Activated CD8-positive, alpha-beta memory T cell treated with anti-CD3 and anti-CD28 coated beads, Interleukin-2, amount 10 ng/mL, durations not matched to agents 7 days and 5 days (primary cell): ENCODE measurements around the gene KCNAB1. TPM values are rescaled to one million over a fixed set of nuclear protein-coding genes. Genes with fewer than 3 reads are reported as not detected.

Source experiments
- ATAC-seq: fragments of 150-1000 bp; cut with Tn5 transposase; one replicate; pipeline ENCODE4 v1.10.0; 2021; ENCODE audit warnings: moderate library complexity
- CTCF ChIA-PET: fragments of 350-600 bp; sonication (Branson Sonifier 250); formaldehyde crosslinking; loops from one replicate; lab custom pipeline; 2021; ENCODE audit warnings: antibody characterized with exemption; lab: Charles Lee
- DNase-seq: peaks from one replicate; pipeline ENCODE4 v3.0.0-alpha.2; 2020
- H3K27ac Mint-ChIP-seq: one replicate; pipeline ENCODE4 v1.8.0; 2021; ENCODE audit warnings: mild to moderate bottlenecking, mixed read lengths
- H3K27me3 Mint-ChIP-seq: one replicate; pipeline ENCODE4 v1.8.0; 2021; ENCODE audit warnings: mixed read lengths
- H3K36me3 Mint-ChIP-seq: one replicate; pipeline ENCODE4 v1.8.0; 2021; ENCODE audit warnings: mild to moderate bottlenecking, mixed read lengths
- H3K4me1 Mint-ChIP-seq: one replicate; pipeline ENCODE4 v1.8.0; 2021; ENCODE audit warnings: mixed read lengths
- H3K4me3 Mint-ChIP-seq: one replicate; pipeline ENCODE4 v1.8.0; 2021; ENCODE audit warnings: mild to moderate bottlenecking, moderate library complexity, mixed read lengths
- H3K9me3 Mint-ChIP-seq: one replicate; pipeline ENCODE4 v1.8.0; 2022; ENCODE audit warnings: low read depth, mixed read lengths
- total RNA-seq, 2 experiments: library from RNA; stranded (reverse); gene quantifications; one replicate each; pipeline ENCODE4 v1.2.3, GENCODE V29; 2021

Gene KCNAB1
- total RNA-seq, 2 experiments from 2014 or later = 0.19 TPM; not detected in 1

GRCh38 chr3:156148345-156148945 lies 28.1 kb downstream of the KCNAB1 start:
- Mint-ChIP-seq H3K4me3 (no peak overlapping the region), H3K27ac (no peak overlapping the region), H3K27me3 (peaks cover 24% of the 10 kb centered on the region), H3K9me3 (no peaks in the 10 kb centered on the region), H3K36me3 (no peaks in the 10 kb centered on the region), H3K4me1 (peaks cover 11% of the 10 kb centered on the region)
- ATAC-seq (no peak), DNase-seq (no peak)
- CTCF ChIA-PET = interaction anchor here (1.2 to 6.2 kb wide), 6 partner anchors 11 to 934 kb away, joined by 3 to 75 read pairs (median 6); no protein-coding TSS in a partner anchor

DNA sequence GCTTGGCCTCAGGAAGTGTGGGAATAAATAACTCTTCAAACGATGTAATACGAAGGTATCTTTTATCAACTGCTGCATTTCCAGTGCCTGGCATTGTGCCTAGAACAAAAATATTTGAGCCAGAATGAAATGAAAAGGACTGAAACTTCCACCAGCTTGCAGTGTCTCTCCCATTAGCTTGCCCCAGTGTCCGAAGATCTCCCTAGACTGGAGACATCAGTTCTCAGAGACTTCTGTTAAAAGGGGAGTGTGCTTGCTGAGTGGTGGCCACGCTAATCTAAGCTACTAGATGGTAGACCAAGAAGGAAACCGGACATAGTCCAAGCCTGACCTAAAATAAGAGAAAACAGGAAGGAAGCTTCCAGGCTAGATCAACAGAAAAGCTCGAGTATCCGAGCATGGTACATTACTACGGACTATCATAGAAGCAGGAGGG lies 28.6 kb downstream of the KCNAB1 start:
- Mint-ChIP-seq H3K27me3 (peaks cover 22% of the 10 kb centered on the region), H3K36me3 (no peaks in the 10 kb centered on the region), H3K27ac (no peak overlapping the region), H3K4me3 (no peak overlapping the region), H3K9me3 (no peaks in the 10 kb centered on the region), H3K4me1 (peaks cover 11% of the 10 kb centered on the region)
- CTCF ChIA-PET = interaction anchor here (0.9 to 6.2 kb wide), 9 partner anchors 10 to 934 kb away, joined by 3 to 75 read pairs (median 6); no protein-coding TSS in a partner anchor
- DNase-seq (no peak), ATAC-seq (no peak)

- H3K36me3 Mint-ChIP-seq = no peaks in the 10 kb centered on the region
- H3K4me3 Mint-ChIP-seq = no peak overlapping the region
- CTCF ChIA-PET = interaction anchor here (0.6 to 6.2 kb wide), 20 partner anchors 9 to 933 kb away, joined by 3 to 75 read pairs (median 6); partner anchors contain the start of gene SSR3
- no peak for DNase-seq
- H3K27me3 Mint-ChIP-seq = peaks cover 13% of the 10 kb centered on the region
- H3K9me3 Mint-ChIP-seq = no peaks in the 10 kb centered on the region
- H3K27ac Mint-ChIP-seq = no peak overlapping the region
- H3K4me1 Mint-ChIP-seq = peaks cover 11% of the 10 kb centered on the region
- no peak for ATAC-seq
These were observed 29.5 kb downstream of the KCNAB1 start for GRCh38 chr3:156149876-156150275.

DNA sequence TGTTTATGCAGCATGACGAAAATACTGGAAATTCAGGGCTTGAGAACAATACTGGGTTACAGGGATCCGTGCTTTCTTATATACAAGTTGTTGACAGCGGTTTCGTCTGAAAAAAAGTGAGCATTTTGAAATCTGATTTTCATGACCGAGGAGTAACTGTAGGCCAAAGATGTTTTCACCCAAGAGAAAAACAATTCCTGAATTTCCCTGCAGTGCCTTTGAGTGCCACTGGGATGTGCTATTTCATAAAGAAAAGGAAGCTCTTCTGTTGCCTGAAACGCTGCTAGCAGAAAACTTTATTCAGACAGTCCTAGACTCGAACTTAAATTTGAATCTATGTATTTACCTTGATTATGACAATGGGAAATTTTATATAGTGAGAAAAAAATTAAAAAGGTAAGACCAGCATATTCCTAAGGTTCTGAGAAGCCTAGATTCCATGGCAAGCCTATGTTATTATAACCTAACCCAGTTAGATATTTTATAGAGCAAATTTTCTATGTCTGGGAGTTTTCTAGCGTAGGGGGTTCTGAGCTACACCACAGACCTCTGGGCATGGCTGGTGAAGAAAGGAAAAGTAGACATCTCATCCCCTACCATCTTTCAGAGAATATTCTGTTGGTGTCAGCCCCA lies 30.2 kb downstream of the KCNAB1 start:
- H3K4me3 Mint-ChIP-seq = no peak overlapping the region
- peak; percentile 44 for DNase-seq
- H3K4me1 Mint-ChIP-seq = peaks cover 11% of the 10 kb centered on the region
- ATAC-seq = peak; percentile 45
- H3K36me3 Mint-ChIP-seq = no peaks in the 10 kb centered on the region
- H3K27me3 Mint-ChIP-seq = peaks cover 6% of the 10 kb centered on the region
- H3K9me3 Mint-ChIP-seq = peaks cover 2% of the 10 kb centered on the region
- CTCF ChIA-PET = interaction anchor here (0.6 to 6.2 kb wide), 18 partner anchors 8 to 931 kb away, joined by 3 to 75 read pairs (median 5); partner anchors contain the start of gene SSR3
- H3K27ac Mint-ChIP-seq = no peak overlapping the region

GRCh38 chr3:156151824-156152428 lies 31.5 kb downstream of the KCNAB1 start:
- Mint-ChIP-seq H3K9me3 (peaks cover 3% of the 10 kb centered on the region), H3K27me3 (peaks cover 7% of the 10 kb centered on the region), H3K4me3 (no peak overlapping the region)

GRCh38 chr3:156158656-156159295 lies 38.4 kb downstream of the KCNAB1 start:
- peaks cover 16% of the 10 kb centered on the region for H3K4me1 Mint-ChIP-seq
- H3K27ac Mint-ChIP-seq = no peak overlapping the region
- H3K36me3 Mint-ChIP-seq = no peaks in the 10 kb centered on the region
- H3K9me3 Mint-ChIP-seq = peaks cover 3% of the 10 kb centered on the region
- no peak for ATAC-seq
- CTCF ChIA-PET = interaction anchor here (1.3 to 2.0 kb wide), 3 partner anchors 8 to 351 kb away, joined by 3 to 7 read pairs (median 6); no protein-coding TSS in a partner anchor
- H3K27me3 Mint-ChIP-seq = peaks cover 5% of the 10 kb centered on the region
- DNase-seq = no peak
- no peak overlapping the region for H3K4me3 Mint-ChIP-seq

More at GRCh38 chr3:156151824-156152428, 31.5 kb downstream of the KCNAB1 start:
- peaks cover 11% of the 10 kb centered on the region for H3K4me1 Mint-ChIP-seq
- ATAC-seq (peak; percentile 65), DNase-seq (peak; percentile 68)
- H3K27ac Mint-ChIP-seq = no peak overlapping the region
- CTCF ChIA-PET = interaction anchor here (0.9 to 6.2 kb wide), 23 partner anchors 8 to 985 kb away, joined by 3 to 75 read pairs (median 4); no protein-coding TSS in a partner anchor
- H3K36me3 Mint-ChIP-seq = no peaks in the 10 kb centered on the region

- Mint-ChIP-seq H3K27me3 (peaks cover 5% of the 10 kb centered on the region), H3K27ac (peak overlapping the region; percentile 48), H3K36me3 (no peaks in the 10 kb centered on the region), H3K4me1 (peaks cover 16% of the 10 kb centered on the region), H3K9me3 (peaks cover under 1% of the 10 kb centered on the region), H3K4me3 (peak overlapping the region; percentile 43)
- DNase-seq (no peak), ATAC-seq (peak; percentile 80)
- CTCF ChIA-PET = interaction anchor here (0.8 to 1.5 kb wide), 3 partner anchors 9 to 976 kb away, joined by 3 to 12 read pairs (median 3); no protein-coding TSS in a partner anchor
These were observed 40.3 kb downstream of the KCNAB1 start for GRCh38 chr3:156160647-156161046.

GRCh38 chr3:156161172-156161571 lies 40.8 kb downstream of the KCNAB1 start:
- no peaks in the 10 kb centered on the region for H3K36me3 Mint-ChIP-seq
- peak overlapping the region; percentile 48 for H3K27ac Mint-ChIP-seq
- peaks cover 16% of the 10 kb centered on the region for H3K4me1 Mint-ChIP-seq
- H3K27me3 Mint-ChIP-seq = peaks cover 3% of the 10 kb centered on the region
- CTCF ChIA-PET = interaction anchor here (0.6 to 1.5 kb wide), 3 partner anchors 10 to 976 kb away, joined by 3 to 12 read pairs (median 3); no protein-coding TSS in a partner anchor
- H3K9me3 Mint-ChIP-seq = no peaks in the 10 kb centered on the region
- DNase-seq = peak; percentile 48
- peak; percentile 68 for ATAC-seq
- H3K4me3 Mint-ChIP-seq = peak overlapping the region; percentile 43

DNA sequence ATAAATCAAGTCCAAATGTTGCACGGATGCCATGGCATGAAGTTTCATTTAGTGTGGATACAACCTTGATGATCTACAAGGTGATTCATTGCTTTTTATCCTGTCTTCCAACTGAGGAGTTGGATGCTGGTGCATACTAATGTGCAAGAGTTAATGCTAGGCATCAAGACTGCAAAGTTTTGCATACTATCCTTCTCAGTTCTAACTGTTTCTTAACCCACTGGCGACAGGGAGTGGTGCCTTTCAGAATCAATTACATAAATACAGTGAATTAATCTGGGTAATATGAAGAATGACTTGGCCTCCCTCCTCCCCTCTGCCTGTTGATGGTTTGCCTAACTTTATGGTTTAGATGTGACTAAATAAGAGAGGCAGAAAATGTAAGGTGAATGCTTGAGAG lies 43.5 kb downstream of the KCNAB1 start:
- Mint-ChIP-seq H3K4me3 (no peak overlapping the region), H3K27ac (no peak overlapping the region), H3K36me3 (no peaks in the 10 kb centered on the region), H3K9me3 (no peaks in the 10 kb centered on the region), H3K4me1 (peaks cover 14% of the 10 kb centered on the region), H3K27me3 (peaks cover 10% of the 10 kb centered on the region)
- CTCF ChIA-PET = interaction anchor here (1.1 kb wide), 1 partner anchor 13 kb away, joined by 3 read pairs; no protein-coding TSS in a partner anchor
- DNase-seq (no peak), ATAC-seq (no peak)

DNA sequence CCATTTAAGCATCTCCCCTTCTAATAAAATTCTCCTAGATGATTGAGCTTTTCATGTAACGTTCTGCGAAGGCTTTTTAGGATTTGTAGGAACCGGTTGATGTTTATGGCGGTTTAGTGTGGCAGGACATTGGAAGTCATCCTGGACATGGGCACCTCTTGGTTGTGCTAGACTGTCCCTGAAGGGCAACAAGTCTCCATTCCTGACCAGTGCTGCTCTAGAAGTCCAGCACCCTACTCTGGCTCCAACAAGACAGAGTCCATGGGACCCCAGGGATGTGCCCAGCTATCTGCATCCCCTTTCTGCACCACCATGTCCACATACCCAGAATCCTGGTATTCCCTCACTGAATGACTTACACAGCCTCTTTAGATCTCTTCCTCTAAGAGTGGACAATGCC lies 46.4 kb downstream of the KCNAB1 start:
- Mint-ChIP-seq H3K4me3 (no peak overlapping the region), H3K27ac (no peak overlapping the region), H3K27me3 (peaks cover 17% of the 10 kb centered on the region), H3K9me3 (no peaks in the 10 kb centered on the region), H3K36me3 (no peaks in the 10 kb centered on the region), H3K4me1 (no peaks in the 10 kb centered on the region)
- CTCF ChIA-PET = interaction anchor here (0.6 to 2.0 kb wide), 4 partner anchors 13 to 358 kb away, joined by 3 to 6 read pairs (median 4); no protein-coding TSS in a partner anchor
- ATAC-seq = no peak
- no peak for DNase-seq

DNA sequence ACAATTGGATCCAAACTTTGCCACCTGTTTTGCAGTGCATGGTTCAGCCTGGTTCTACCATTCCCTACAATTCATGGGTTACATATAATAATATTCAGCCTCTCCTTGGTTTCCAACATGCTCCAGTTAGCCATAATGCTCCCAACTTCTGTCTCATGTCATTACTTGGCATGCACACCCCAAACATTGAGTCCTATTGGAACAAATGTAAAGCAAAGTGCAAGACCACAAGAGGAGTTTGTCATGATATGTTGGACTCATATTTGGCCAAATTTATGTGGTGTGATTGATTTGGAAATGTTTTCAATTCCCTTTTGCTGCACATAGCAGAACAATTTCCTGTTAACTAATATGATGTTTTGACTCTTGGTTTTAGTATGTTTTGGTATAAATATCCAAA lies 50.2 kb downstream of the KCNAB1 start:
- no peak for ATAC-seq
- H3K36me3 Mint-ChIP-seq = no peaks in the 10 kb centered on the region
- CTCF ChIA-PET = interaction anchor here (0.7 kb wide), 1 partner anchor 114 kb away, joined by 4 read pairs; no protein-coding TSS in a partner anchor

GRCh38 chr3:156171281-156172267 lies 51.2 kb downstream of the KCNAB1 start:
- no peak overlapping the region for H3K4me3 Mint-ChIP-seq
- CTCF ChIA-PET = no interaction called here
- ATAC-seq (no peak), DNase-seq (no peak)
- H3K4me1 Mint-ChIP-seq = no peaks in the 10 kb centered on the region
- no peaks in the 10 kb centered on the region for H3K9me3 Mint-ChIP-seq
- H3K27ac Mint-ChIP-seq = no peak overlapping the region
- H3K27me3 Mint-ChIP-seq = peaks cover 22% of the 10 kb centered on the region
- no peaks in the 10 kb centered on the region for H3K36me3 Mint-ChIP-seq

More for the DNA sequence above, 50.2 kb downstream of the KCNAB1 start:
- Mint-ChIP-seq H3K4me1 (no peaks in the 10 kb centered on the region), H3K27ac (no peak overlapping the region), H3K27me3 (peaks cover 22% of the 10 kb centered on the region), H3K9me3 (no peaks in the 10 kb centered on the region), H3K4me3 (no peak overlapping the region)
- DNase-seq = no peak
